Measurements from ENCODE around the gene ATP6V0B.

ATP6V0B gene

GRCh38 chr1:43985984-43986595, 11.3 kb downstream of the ATP6V0B start:
- DNase-seq: no peak

GRCh38 chr1:43986712-43987111, 12.0 kb downstream of the ATP6V0B start:
- DNase-seq: no peak

GRCh38 chr1:43987159-43987902, 12.6 kb downstream of the ATP6V0B start:
- DNase-seq: no peak

- no peak for DNase-seq
Measured at GRCh38 chr1:43990271-43991199, 15.8 kb downstream of the ATP6V0B start.

GRCh38 chr1:43991200-43991475, 16.4 kb downstream of the ATP6V0B start:
- no peak for DNase-seq

- DNase-seq: peak; percentile 58 to 68 (median 67)
Measured at GRCh38 chr1:43991476-43992231, 16.9 kb downstream of the ATP6V0B start, which contains the start of gene CCDC24. Gene CCDC24, plus strand, starts transcription at chr1:43991599. Its CDS starts 280 bp downstream, at chr1:43991879.

- DNase-seq: no peak
Measured at GRCh38 chr1:43992232-43992995, 17.7 kb downstream of the ATP6V0B start.

DNA sequence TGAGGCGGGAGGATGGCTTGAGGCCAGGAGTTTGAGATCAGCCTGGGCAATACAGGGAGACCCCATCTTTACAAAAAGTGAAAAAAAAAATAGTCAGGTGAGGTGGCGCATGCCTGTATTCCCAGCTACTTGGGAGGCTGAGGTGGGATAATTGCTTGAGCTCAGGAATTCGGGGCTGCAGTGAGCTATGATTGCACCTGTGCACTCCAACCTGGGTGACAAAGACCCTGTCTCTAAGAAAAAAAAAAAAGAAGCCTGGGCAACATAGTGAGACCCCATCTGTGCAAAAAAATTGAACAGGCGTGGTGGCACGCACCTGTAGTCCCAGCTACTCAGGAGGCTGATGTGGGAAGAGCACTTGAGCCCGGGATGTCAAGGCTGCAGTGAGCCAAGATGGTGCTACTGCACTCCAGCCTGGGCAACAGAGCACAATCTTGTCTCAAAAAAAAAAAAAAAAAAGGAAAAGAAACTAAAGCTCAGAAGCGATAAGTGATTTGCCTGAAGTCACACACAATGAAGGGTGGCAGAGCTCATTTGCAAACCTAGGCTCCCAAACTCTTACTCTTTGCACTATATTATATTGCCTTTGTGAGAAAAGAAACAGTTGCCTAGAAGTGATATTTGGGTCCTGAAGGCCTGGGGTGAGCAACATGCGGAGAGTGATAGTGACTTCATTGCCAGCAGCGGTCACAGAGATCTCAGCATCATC, 18.6 kb downstream of the ATP6V0B start:
- no peak for DNase-seq

- DNase-seq: no peak
Measured at GRCh38 chr1:43994071-43994470, 19.3 kb downstream of the ATP6V0B start.

DNA sequence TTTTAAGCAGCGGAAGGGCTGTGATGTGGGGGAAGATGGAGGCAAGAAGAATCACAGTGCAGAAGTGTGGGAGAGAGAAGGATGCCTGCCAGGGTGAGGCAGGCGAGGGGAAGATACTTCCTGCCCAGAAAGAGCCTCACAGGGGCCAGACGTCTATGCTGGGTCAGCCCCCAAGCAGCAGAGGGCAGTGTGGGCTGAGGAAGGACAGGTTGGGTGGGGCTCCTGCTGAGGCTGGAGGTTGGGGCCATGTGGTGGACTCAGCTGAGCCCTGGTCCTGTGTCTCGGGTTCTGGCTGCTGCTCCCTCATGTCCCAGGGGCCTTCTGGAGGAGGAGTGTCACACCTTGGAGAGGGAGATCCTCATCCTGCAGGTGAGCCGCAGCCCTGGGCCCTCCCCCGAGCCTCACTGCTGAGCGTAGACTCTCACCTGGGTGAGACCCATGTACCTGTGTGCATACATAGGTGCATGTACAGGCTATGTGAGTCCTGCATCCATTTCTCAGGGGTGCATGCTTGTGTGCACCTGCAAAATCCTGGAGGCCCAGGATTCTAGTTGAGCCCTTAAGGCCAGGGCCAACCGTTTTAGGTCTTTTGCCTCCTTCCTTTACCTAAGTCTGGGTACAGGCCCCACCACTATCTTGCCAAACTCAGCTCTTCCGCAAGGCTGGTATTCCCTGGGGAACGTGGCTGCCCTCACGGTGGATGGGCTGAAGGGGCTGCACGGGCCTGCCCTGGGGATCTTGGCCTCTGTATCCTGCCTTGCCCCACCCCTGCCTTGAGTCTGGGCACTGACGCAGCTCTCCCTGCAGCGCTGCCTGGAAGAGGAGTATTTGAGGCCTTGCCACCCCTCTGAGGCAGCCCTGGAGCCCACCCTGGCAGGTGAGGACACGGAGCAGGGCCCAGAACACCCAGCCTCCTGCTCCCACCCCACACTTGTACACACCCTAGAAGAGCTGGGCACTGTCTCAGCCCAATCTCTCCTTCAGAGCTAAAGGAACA, 20.3 kb downstream of the ATP6V0B start:
- no peak for DNase-seq

DNA sequence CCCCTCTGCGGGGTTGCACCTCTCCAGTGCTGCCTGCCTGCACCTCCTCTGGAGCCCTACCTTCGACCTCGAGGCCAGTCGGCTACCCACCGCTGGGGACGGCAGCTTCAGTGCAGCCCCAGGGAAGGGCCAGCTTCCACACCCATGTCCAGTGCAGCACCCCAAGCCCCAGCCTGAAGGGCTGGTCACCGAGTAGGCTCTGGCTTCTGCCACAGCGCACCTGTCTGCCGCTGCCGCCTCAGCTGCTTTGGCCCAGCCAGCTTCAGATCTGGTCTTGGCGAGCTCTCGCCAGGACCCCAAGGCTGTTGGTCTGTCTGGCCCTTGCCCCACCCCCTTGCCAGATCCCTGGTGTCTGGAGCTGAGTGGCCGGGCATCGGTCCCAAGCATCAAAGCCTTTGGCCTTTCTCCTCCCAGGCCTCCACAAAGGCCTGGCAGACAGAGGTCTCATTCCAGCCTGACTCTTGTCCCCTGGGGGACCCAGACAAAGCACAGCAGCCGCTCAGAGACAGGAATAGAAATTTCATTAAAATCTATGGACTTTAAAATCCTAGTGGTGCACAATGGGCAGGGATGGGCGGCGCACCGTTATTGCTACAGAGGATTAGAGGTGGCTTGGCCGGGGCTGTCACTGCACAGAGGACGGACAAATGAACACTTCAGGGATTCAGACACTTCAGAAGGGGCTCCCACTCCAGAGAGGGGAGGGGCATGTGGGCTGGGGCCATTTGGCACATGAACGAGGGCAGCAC, 21.4 kb downstream of the ATP6V0B start:
- no peak for DNase-seq

DNA sequence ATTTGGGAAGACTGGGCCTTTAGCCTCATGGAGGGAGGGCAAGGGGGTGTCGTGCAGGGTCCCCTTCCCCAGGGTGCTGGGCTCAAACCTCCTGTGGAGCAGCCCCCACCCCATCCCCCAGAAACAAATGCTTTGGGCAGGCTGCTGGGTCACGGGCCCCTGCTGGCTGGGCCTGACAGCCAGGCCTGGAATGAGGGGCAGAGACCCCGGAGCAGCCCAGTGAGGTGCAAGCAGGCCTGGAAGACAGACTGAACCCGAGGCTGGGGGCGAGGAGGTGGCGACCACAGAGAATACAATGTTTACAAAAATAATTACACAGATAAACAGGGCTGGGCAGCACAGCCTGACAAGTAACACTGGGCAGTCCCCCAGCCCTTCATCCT, 22.0 kb downstream of the ATP6V0B start:
- DNase-seq: no peak

DNA sequence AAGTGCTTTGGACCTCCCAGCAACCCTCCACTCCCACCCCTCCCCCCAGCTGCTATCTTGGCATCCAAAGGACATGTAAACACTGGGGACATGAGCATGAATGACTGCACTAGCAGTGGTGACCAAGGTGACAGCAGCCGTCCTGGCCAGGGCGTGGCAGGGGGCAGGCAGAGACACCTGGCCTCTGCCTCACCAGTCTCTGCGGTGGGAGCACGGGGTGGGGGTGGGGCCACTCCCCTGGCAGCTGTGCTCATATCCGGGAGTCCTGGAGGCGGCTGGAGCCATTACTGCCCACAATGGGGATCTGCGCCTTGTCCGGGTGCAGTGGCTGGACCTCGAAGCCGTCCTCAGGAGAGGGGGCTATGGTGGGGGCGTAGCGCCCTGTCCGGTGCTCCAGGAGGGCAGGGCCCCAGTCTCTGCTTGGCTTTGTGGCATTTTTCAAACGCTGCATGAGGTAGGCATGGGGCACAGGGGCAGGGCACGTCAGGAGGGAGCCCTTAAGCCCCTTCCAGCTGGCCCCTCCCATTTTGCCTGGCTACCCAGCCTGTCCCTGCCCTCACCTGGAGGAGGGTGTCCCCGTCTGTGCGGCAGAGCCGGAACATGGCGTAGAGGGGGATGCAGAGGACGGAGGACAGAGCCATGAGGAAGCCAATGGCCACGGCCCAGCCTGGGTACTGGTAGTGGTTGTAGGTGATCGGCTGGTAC, 22.7 kb downstream of the ATP6V0B start:
- DNase-seq: no peak

DNA sequence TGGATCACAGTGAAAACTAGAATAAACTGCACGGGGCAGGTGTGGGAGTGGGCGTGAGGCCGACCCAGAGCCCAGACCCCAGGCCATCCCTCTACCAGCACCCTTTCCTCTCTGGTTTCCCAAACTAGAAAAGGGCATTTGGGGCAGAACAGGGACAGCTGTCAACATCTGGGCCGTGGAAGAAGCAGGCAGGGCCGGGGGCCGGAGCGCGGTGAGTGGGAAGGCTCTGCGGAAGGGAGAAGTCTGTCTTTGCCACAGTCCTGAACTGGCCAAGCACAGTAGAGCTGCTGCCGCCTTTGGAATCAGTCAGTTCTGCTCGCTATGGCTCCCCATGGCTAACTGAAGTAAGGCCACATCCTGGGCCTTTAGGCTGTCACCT, 23.2 kb downstream of the ATP6V0B start:
- no peak for DNase-seq

DNA sequence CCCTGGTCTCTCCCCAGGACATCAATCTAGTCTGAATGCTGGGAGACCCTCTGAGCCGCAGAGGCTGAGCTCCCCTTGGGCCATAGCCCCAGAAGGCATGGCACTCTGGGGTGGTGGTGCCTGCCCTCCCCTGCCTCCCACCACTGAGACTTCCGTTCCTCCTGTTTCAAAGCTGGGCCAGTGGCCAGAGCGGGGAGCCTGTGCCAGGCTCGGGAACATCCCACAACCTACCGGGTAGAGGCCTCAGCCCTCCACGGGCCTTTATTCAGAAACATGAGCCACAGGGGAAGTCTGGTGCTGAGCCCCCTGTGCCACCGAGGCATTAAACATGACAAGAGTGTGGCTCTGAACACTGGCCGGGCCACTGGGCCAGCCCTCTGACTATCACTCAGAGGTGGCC, 24.7 kb downstream of the ATP6V0B start:
- DNase-seq: no peak

- no peak for DNase-seq
Measured at GRCh38 chr1:44000122-44000665, 25.4 kb downstream of the ATP6V0B start.

GRCh38 chr1:44002165-44002564, 27.4 kb downstream of the ATP6V0B start:
- DNase-seq: no peak

GRCh38 chr1:44002606-44003157, 27.9 kb downstream of the ATP6V0B start:
- no peak for DNase-seq
